IMR-90 (cell line): ENCODE measurements around the gene FRMD3. TPM values are rescaled to one million over a fixed set of nuclear protein-coding genes. Genes with fewer than 3 reads are reported as not detected.

Experiments
- ATAC-seq: fragments of 200-7000 bp; cut with Tn5 transposase; 2 replicates; pipeline ENCODE4 v1.9.1; 2020; ENCODE audit warnings: low read depth, mild to moderate bottlenecking, moderate library complexity
- BruUV-seq: library from RNA; stranded (reverse); fragments of 400-500 nt; replicated peaks from 2 replicates; lab custom pipeline; 2021; lab: Mats Ljungman, UMichigan
- CTCF ChIA-PET: fragments of 300-600 bp; formaldehyde crosslinking; extraction: SDS; loops from one replicate; lab custom pipeline; 2021; ENCODE audit warnings: antibody characterized with exemption; lab: Yijun Ruan, JAX
- POLR2A ChIA-PET: fragments of 300-600 bp; sonication (Branson Sonifier 250); formaldehyde crosslinking; loops from one replicate; lab custom pipeline; 2022; ENCODE audit warnings: antibody characterized with exemption; ENCODE audit not compliant: unreplicated experiment; lab: Charles Lee
- DNase-seq: peaks from one replicate; pipeline ENCODE4 v3.0.0; 2013
- H2AFZ ChIP-seq: replicated peaks from 2 replicates; pipeline ENCODE3; 2013; ENCODE audit warnings: low read length, mild to moderate bottlenecking; ENCODE audit not compliant: poor library complexity
- H2AK5ac ChIP-seq: 2 replicates; pipeline ENCODE4 v1.6.1; 2013; ENCODE audit warnings: low read depth, low read length, inconsistent platforms
- H2AK9ac ChIP-seq: replicated peaks from 2 replicates; pipeline ENCODE3; 2013; ENCODE audit warnings: mild to moderate bottlenecking, low read depth, low read length, moderate library complexity; ENCODE audit not compliant: poor library complexity
- H2BK120ac ChIP-seq: 2 replicates; pipeline ENCODE4 v1.6.1; 2013; ENCODE audit warnings: low read depth, low read length, inconsistent platforms
- H2BK15ac ChIP-seq: 3 replicates; pipeline ENCODE4 v1.6.1; 2013; ENCODE audit warnings: low read depth, low read length, inconsistent platforms
- H2BK20ac ChIP-seq: 2 replicates; pipeline ENCODE4 v1.6.1; 2013; ENCODE audit warnings: low read depth, mild to moderate bottlenecking, inconsistent platforms, low read length, moderate library complexity
- H2BK5ac ChIP-seq: 2 replicates; pipeline ENCODE4 v1.6.1; 2013; ENCODE audit warnings: mild to moderate bottlenecking, low read depth, low read length, inconsistent platforms; ENCODE audit not compliant: poor library complexity, severe bottlenecking
- H3K14ac ChIP-seq: replicated peaks from 2 replicates; pipeline ENCODE4 v1.6.1; 2013; ENCODE audit warnings: low read depth, low read length, inconsistent platforms
- H3K18ac ChIP-seq: 2 replicates; pipeline ENCODE4 v1.6.1; 2013; ENCODE audit warnings: low read depth, low read length, control low read depth
- H3K23ac ChIP-seq: 2 replicates; pipeline ENCODE4 v1.6.1; 2013; ENCODE audit warnings: low read depth, low read length, inconsistent platforms
- H3K27ac ChIP-seq: 2 replicates; pipeline ENCODE4 v1.5.1; 2013; ENCODE audit warnings: mild to moderate bottlenecking, control low read depth, low read length; ENCODE audit not compliant: insufficient read depth
- H3K27me3 ChIP-seq: 2 replicates; pipeline ENCODE4 v1.6.1; 2013; ENCODE audit warnings: low read length; ENCODE audit not compliant: control insufficient read depth, insufficient read depth
- H3K36me3 ChIP-seq: 2 replicates; pipeline ENCODE4 v1.6.1; 2013; ENCODE audit warnings: low read length, mixed read lengths; ENCODE audit not compliant: control insufficient read depth, insufficient read depth
- H3K4ac ChIP-seq: 2 replicates; pipeline ENCODE4 v1.6.1; 2013; ENCODE audit warnings: low read depth, low read length, inconsistent platforms
- H3K4me1 ChIP-seq: 2 replicates; pipeline ENCODE4 v1.6.1; 2013; ENCODE audit warnings: low read length, mixed read lengths; ENCODE audit not compliant: control insufficient read depth, insufficient read depth
- H3K4me2 ChIP-seq: 2 replicates; pipeline ENCODE4 v1.6.1; 2013; ENCODE audit warnings: low read depth, mild to moderate bottlenecking, control low read depth, low read length, moderate library complexity
- H3K4me3 ChIP-seq: 2 replicates; pipeline ENCODE4 v1.5.1; 2013; ENCODE audit warnings: low read depth, mild to moderate bottlenecking, control low read depth, low read length, moderate library complexity; ENCODE audit not compliant: insufficient read depth
- H3K56ac ChIP-seq: 2 replicates; pipeline ENCODE4 v1.6.1; 2013; ENCODE audit warnings: low read length, inconsistent platforms; ENCODE audit not compliant: insufficient read depth; ENCODE audit errors: extremely low read depth
- H3K79me1 ChIP-seq, 2 experiments: 2 replicates each; pipeline ENCODE4 v1.6.1; 2013; ENCODE audit warnings: low read length in 2 of 2, inconsistent platforms in 1 of 2, low read depth in 1 of 2
- H3K9ac ChIP-seq: 2 replicates; pipeline ENCODE4 v1.6.1; 2013; ENCODE audit warnings: low read depth, low read length, control low read depth
- H3K9me1 ChIP-seq: 2 replicates; pipeline ENCODE4 v1.6.1; 2013; ENCODE audit warnings: low read length, inconsistent platforms; ENCODE audit not compliant: insufficient read depth
- H3K9me3 ChIP-seq: 2 replicates; pipeline ENCODE4 v1.6.1; 2013; ENCODE audit warnings: low read length; ENCODE audit not compliant: control insufficient read depth, insufficient read depth
- H4K20me1 ChIP-seq: 2 replicates; pipeline ENCODE4 v1.6.1; 2013; ENCODE audit warnings: low read length, inconsistent platforms; ENCODE audit not compliant: insufficient read depth
- H4K5ac ChIP-seq: 2 replicates; pipeline ENCODE4 v1.6.1; 2013; ENCODE audit warnings: mild to moderate bottlenecking, low read depth, low read length, control low read depth
- H4K8ac ChIP-seq, 2 experiments: 2 replicates each; pipeline ENCODE4 v1.6.1; 2013; ENCODE audit warnings: low read depth in 2 of 2, low read length in 2 of 2, control low read depth in 1 of 2, inconsistent platforms in 1 of 2
- H4K91ac ChIP-seq: 2 replicates; pipeline ENCODE4 v1.6.1; 2013; ENCODE audit warnings: low read depth, low read length, inconsistent platforms; ENCODE audit not compliant: insufficient read depth
- FOS ChIP-seq: fragments of 150-350 bp; IDR thresholded peaks from 2 replicates; pipeline ENCODE4 v1.6.1; 2016; ENCODE audit warnings: low read depth, low read length
- USF2 ChIP-seq: fragments of 150-350 bp; IDR thresholded peaks from 2 replicates; pipeline ENCODE4 v1.6.1; 2017; ENCODE audit warnings: mild to moderate bottlenecking, antibody characterized with exemption, low read length, low read depth
- WGBS, 2 experiments: methylation state at CpG; one replicate each; pipeline versions ENCODE4 v1.1.5 to v1.1.7; 2013; ENCODE audit warnings: missing lambda C conversion rate in 2 of 2; ENCODE audit not compliant: insufficient read length in 1 of 2; ENCODE audit errors: extremely low coverage in 2 of 2; 5-methylcytosine and 5-hydroxymethylcytosine counted together
- dilution Hi-C: fragments of 300-500 bp; cut with HindIII; formaldehyde crosslinking; loops from one replicate; pipeline ENCODE4 v1.14.3; 2018; ENCODE audit warnings: low sequenced_read_pairs; ENCODE audit not compliant: unreplicated experiment
- in situ Hi-C: fragments of 300-500 bp; cut with MboI; formaldehyde crosslinking; loops from 3 replicates; pipeline ENCODE4 v1.14.3; 2019; ENCODE audit warnings: low sequenced_read_pairs, inconsistent platforms, mixed read lengths
- intact Hi-C: fragments of 100-400 bp; cut with micrococcal nuclease; formaldehyde crosslinking; loops from 2 replicates; pipeline ENCODE4 v1.10.0; 2022
- polyA plus RNA-seq, 3 experiments: library from polyadenylated mRNA; depleted of rRNA; stranded (reverse); fragments of >200 nt; gene quantifications; 2 replicates each; pipeline ENCODE4 v1.2.3, GENCODE V29; 2012; ENCODE audit warnings: low replicate concordance in 1 of 3
- total RNA-seq: library from RNA; depleted of rRNA; stranded (reverse); fragments of >200 nt; gene quantifications from 2 replicates; pipeline ENCODE4 v1.2.3, GENCODE V29; 2012

The FRMD3 gene
- total and polyA plus RNA-seq, 2 of the 4 experiments (the other 2 are of a cell fraction), result 0.02 to 0.18 TPM

GRCh38 chr9:83476513-83476912 is 61.7 kb downstream of the FRMD3 start:
- ChIA-PET POLR2A (no interaction called here), CTCF (no interaction called here)
- no peak overlapping the region for H3K18ac ChIP-seq
- no peaks in the 10 kb centered on the region for H3K9me3 ChIP-seq
- no peak for DNase-seq
- BruUV-seq, result no TSS peak
- intact Hi-C loops, result no loop called here
- H3K9me1 ChIP-seq, result no peaks in the 10 kb centered on the region
- no peak overlapping the region for H4K5ac ChIP-seq
- no peak for TF ChIP-seq USF2
- TF ChIP-seq FOS, result no peak
- no peak overlapping the region for H3K23ac ChIP-seq
- ATAC-seq, result no peak
- H3K14ac ChIP-seq, result no peak overlapping the region
- no peak overlapping the region for H2BK15ac ChIP-seq
- H2AFZ ChIP-seq, result no peak overlapping the region
- H2BK5ac ChIP-seq, result no peak overlapping the region
- H2BK20ac ChIP-seq, result no peak overlapping the region
- H2AK5ac ChIP-seq, result no peak overlapping the region
- no peaks in the 10 kb centered on the region for H3K79me1 ChIP-seq
- no peak overlapping the region for H3K4ac ChIP-seq
- WGBS, 2 experiments, result 83% methylated on average over 1 of the region's 4 CpGs; no CpG with 5 or more reads in 1 of the 2 experiments
- no peaks in the 10 kb centered on the region for H3K36me3 ChIP-seq
- H3K27me3 ChIP-seq, result no peaks in the 10 kb centered on the region
- H4K20me1 ChIP-seq, result no peaks in the 10 kb centered on the region
- no peak overlapping the region for H3K4me2 ChIP-seq
- H4K91ac ChIP-seq, result no peak overlapping the region
- H4K8ac ChIP-seq, result no peak overlapping the region
- no peak overlapping the region for H3K56ac ChIP-seq
- no peak overlapping the region for H3K9ac ChIP-seq
- no peak overlapping the region for H2BK120ac ChIP-seq
- dilution Hi-C loops, result no loop called here
- H3K4me1 ChIP-seq, result no peaks in the 10 kb centered on the region
- H3K27ac ChIP-seq, result no peak overlapping the region
- no peak overlapping the region for H3K4me3 ChIP-seq
- H2AK9ac ChIP-seq, result no peak overlapping the region
- in situ Hi-C loops, result no loop called here
